Nephron progenitor cell (in vitro differentiated cells): ENCODE measurements around the gene ENG.
A peak's percentile ranks its signal among the peaks of the same experiment; 100 is the strongest.

ENCODE experiments used
- DNase-seq: peaks from one replicate; pipeline ENCODE4 v3.0.0; 2021
- H3K27ac Mint-ChIP-seq: 2 replicates; pipeline ENCODE4 v1.8.0; 2021; ENCODE audit warnings: mild to moderate bottlenecking, moderate library complexity, mixed read lengths
- H3K27me3 Mint-ChIP-seq: 2 replicates; pipeline ENCODE4 v1.8.0; 2021; ENCODE audit warnings: mild to moderate bottlenecking, low read depth, mixed read lengths; ENCODE audit not compliant: poor library complexity
- H3K36me3 Mint-ChIP-seq: 2 replicates; pipeline ENCODE4 v1.8.0; 2021; ENCODE audit warnings: low read depth, mixed read lengths
- H3K4me1 Mint-ChIP-seq: 2 replicates; pipeline ENCODE4 v1.8.0; 2021; ENCODE audit warnings: mixed read lengths
- H3K4me3 Mint-ChIP-seq: 2 replicates; pipeline ENCODE4 v1.8.0; 2021; ENCODE audit warnings: mild to moderate bottlenecking, moderate library complexity, mixed read lengths
- H3K9me3 Mint-ChIP-seq: 2 replicates; pipeline ENCODE4 v1.8.0; 2021; ENCODE audit warnings: mild to moderate bottlenecking, moderate library complexity, mixed read lengths
- TF ChIP-seq, protein P1 (sequence below): fragments of 200-600 bp; sonication (generic); IDR thresholded peaks from 2 replicates; pipeline ENCODE4 v1.5.0; 2021; ENCODE audit warnings: antibody characterized with exemption

The ENG gene

DNA sequence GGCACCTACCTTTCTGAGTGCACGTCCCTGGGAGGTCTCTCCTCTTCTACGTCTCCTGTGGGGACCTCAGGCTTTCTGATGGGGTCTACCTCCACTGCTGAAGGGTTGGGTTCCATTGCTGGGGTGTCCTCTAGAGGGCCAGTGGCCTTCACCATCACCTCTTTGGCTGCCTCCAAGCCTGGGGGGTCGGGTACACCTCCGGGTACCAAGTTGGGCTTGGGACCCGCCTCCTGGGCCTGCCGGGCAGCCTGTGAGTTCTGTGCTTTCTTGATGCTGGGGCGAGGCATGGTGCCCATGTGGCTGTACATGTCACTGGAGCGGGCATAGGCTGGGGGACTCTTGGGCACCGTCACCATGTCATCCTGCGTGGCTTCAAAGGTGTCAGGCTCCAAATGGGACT is 80.5 kb downstream of the ENG start:
- no peak for DNase-seq
- Mint-ChIP-seq H3K4me3 (no peak overlapping the region), H3K27ac (no peak overlapping the region), H3K27me3 (peaks cover 11% of the 10 kb centered on the region), H3K4me1 (peaks cover 43% of the 10 kb centered on the region), H3K36me3 (no peaks in the 10 kb centered on the region), H3K9me3 (no peaks in the 10 kb centered on the region)
- TF ChIP-seq, protein P1, sequence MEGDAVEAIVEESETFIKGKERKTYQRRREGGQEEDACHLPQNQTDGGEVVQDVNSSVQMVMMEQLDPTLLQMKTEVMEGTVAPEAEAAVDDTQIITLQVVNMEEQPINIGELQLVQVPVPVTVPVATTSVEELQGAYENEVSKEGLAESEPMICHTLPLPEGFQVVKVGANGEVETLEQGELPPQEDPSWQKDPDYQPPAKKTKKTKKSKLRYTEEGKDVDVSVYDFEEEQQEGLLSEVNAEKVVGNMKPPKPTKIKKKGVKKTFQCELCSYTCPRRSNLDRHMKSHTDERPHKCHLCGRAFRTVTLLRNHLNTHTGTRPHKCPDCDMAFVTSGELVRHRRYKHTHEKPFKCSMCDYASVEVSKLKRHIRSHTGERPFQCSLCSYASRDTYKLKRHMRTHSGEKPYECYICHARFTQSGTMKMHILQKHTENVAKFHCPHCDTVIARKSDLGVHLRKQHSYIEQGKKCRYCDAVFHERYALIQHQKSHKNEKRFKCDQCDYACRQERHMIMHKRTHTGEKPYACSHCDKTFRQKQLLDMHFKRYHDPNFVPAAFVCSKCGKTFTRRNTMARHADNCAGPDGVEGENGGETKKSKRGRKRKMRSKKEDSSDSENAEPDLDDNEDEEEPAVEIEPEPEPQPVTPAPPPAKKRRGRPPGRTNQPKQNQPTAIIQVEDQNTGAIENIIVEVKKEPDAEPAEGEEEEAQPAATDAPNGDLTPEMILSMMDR = no peak

DNA sequence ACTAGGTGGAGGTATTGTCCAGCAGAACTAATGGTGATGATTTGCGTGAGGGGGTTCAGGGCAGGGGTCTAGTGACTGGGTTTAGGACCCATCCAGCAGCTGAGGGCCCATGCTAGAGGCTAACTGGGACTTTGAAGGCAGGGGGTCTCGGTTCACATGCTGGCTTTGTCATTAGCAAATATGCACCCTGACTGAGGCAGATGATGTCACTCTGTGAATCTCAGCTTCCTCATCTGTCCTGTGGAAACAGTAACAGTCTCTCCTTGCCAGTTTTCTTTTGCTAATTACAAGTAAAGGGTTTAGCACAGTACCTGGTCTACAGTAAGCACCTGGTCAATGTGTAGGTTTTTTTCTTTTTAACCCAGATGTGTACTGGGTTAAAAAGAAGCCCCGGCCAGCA is 81.2 kb downstream of the ENG start:
- H3K4me1 Mint-ChIP-seq = peaks cover 44% of the 10 kb centered on the region
- TF ChIP-seq, protein P1 = no peak
- H3K27me3 Mint-ChIP-seq = peaks cover 11% of the 10 kb centered on the region
- H3K4me3 Mint-ChIP-seq = no peak overlapping the region
- no peaks in the 10 kb centered on the region for H3K36me3 Mint-ChIP-seq
- H3K9me3 Mint-ChIP-seq = no peaks in the 10 kb centered on the region
- DNase-seq = no peak
- no peak overlapping the region for H3K27ac Mint-ChIP-seq

DNA sequence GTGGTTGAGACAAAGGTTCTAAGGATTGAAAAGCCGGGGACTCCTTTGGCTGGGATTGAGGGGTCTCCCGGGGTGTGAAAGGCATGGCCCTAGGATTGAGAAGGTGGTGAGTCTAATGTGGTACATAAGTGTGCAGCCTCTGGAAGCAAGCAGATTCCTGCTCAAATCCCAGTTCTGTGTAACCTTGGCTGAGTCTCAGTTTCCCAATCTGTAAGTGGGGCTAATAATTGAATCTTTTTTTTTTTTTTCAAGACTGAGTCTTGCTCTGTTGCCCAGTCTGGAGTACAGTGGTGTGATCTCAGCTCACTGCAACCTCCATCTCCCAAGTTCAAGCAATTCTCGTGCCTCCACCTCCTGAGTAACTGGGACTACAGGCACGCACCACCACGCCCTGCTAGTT is 81.9 kb downstream of the ENG start:
- H3K4me1 Mint-ChIP-seq = peaks cover 46% of the 10 kb centered on the region
- no peaks in the 10 kb centered on the region for H3K9me3 Mint-ChIP-seq
- peaks cover 11% of the 10 kb centered on the region for H3K27me3 Mint-ChIP-seq
- TF ChIP-seq, protein P1 = no peak
- DNase-seq = no peak
- H3K36me3 Mint-ChIP-seq = no peaks in the 10 kb centered on the region
- no peak overlapping the region for H3K4me3 Mint-ChIP-seq
- H3K27ac Mint-ChIP-seq = no peak overlapping the region

DNA sequence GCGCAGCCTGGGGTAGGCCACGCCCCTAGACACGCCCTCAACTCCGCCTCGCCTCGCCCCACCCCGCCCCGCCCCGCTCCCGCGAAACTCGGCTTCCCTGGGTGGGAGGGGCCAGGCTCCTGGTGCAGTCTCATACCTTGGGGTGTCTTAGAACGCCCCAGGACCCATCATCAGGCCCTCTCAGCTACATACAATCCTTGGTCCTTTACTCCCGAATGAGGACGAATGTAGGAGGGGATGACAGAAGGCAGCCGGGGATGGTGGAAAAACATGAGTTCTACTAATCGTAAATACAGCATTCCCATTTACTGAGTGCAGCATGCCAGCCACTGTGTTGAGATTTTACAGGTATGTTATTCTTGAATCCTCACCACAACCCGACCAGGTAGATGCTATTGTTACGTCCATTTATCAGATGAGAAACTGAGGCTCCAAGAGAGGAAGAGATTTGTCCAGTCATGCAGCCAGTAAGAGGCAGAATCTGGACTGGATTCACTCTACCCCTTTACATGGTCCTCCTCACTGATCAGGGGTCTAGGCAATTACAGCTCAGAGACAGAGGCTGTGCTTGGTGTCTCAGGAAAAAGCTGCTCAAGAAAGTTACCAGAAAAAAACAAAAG is 82.8 kb downstream of the ENG start:
- H3K9me3 Mint-ChIP-seq = no peaks in the 10 kb centered on the region
- H3K4me1 Mint-ChIP-seq = peaks cover 46% of the 10 kb centered on the region
- no peaks in the 10 kb centered on the region for H3K36me3 Mint-ChIP-seq
- H3K27ac Mint-ChIP-seq = no peak overlapping the region
- H3K27me3 Mint-ChIP-seq = peaks cover 11% of the 10 kb centered on the region
- no peak for DNase-seq
- TF ChIP-seq, protein P1 = no peak
- H3K4me3 Mint-ChIP-seq = peak overlapping the region; percentile 82

DNA sequence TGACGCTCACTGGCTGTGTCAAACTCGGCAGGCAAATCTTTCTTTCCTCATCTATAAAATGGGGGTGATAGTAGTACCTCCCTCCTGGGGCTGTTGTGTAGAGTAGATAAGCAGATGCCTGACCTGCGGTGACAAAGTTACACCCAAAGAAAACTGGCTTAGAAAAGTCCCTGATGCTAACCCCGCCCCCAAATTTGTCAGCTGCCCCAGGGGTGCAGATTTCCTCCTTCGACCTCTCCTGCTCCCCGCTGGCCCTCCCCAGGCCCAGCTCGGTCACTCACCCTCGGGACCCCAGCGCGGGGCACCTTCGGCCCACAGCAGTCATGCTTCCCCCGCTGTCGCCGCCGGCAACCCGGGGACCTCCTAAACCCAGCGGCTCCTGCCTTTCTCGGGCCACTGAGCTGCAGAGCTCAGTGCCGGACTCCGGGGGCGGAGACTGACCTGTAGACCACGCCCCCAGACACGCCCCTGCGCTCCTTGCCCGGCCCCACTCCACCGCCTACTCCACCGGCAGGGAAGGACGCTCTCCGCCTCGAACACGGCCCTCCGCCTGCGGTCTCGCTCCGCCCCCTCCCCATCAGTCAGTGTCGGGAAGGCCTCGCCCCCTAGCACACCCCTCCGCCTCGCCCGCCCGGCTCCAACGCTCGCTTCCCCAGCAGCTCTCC is 83.4 kb downstream of the ENG start:
- DNase-seq = peak; percentile 100
- Mint-ChIP-seq H3K36me3 (no peaks in the 10 kb centered on the region), H3K4me3 (peak overlapping the region; percentile 82), H3K9me3 (no peaks in the 10 kb centered on the region), H3K27me3 (peaks cover 11% of the 10 kb centered on the region), H3K27ac (no peak overlapping the region), H3K4me1 (peaks cover 40% of the 10 kb centered on the region)
- TF ChIP-seq, protein P1 = no peak

DNA sequence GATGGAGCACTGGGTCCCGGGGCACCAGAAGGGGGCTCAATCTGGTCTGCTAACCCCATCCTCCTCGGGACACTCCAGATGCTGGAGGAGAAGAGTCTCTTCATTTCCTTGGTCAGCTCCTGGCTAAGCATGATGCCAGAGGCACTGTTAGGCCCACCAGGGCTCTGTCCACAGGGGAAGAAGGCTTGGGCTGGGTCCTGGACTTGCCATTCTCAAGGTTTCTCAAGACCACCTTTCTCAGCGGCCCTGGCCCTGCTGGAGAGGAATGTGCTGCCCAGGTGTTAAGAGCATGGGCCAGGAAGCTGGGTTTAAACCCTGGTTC is 83.9 kb downstream of the ENG start:
- H3K4me3 Mint-ChIP-seq = peak overlapping the region; percentile 82
- TF ChIP-seq, protein P1 = no peak
- H3K27ac Mint-ChIP-seq = no peak overlapping the region
- no peaks in the 10 kb centered on the region for H3K36me3 Mint-ChIP-seq
- peaks cover 41% of the 10 kb centered on the region for H3K4me1 Mint-ChIP-seq
- H3K9me3 Mint-ChIP-seq = no peaks in the 10 kb centered on the region
- peaks cover 11% of the 10 kb centered on the region for H3K27me3 Mint-ChIP-seq
- no peak for DNase-seq
